ENCODE results near the gene CA11.
"Not testable (repeated sequence)": the region's sequence is repeated elsewhere in the genome, so short reads cannot be mapped to it uniquely, and the experiment has no call there.

Gene CA11

GRCh38 chr19:48646001-48646721 is at the start of gene CA11:
CA11 (minus strand) TSS chr19:48646187; CDS start chr19:48645632, 555 bp downstream.
- peak; percentile 96 for DNase-seq

- not testable (repeated sequence) for DNase-seq
Measured at GRCh38 chr19:48693629-48694028, 47.6 kb upstream of the CA11 start.

- no peak for DNase-seq
Measured at GRCh38 chr19:48689449-48689848, 43.5 kb upstream of the CA11 start.

GRCh38 chr19:48687776-48688175 is 41.8 kb upstream of the CA11 start:
- no peak for DNase-seq

- not testable (repeated sequence) for DNase-seq
Measured at GRCh38 chr19:48686637-48687036, 40.6 kb upstream of the CA11 start.

GRCh38 chr19:48686088-48686487 is 40.1 kb upstream of the CA11 start:
- DNase-seq = no peak

GRCh38 chr19:48685583-48685982 is 39.6 kb upstream of the CA11 start:
- DNase-seq = no peak

GRCh38 chr19:48683349-48683748 is 37.4 kb upstream of the CA11 start:
- peak; percentile 28 for DNase-seq

GRCh38 chr19:48681127-48681470 is 35.1 kb upstream of the CA11 start:
- no peak for DNase-seq

GRCh38 chr19:48680436-48681126 is 34.6 kb upstream of the CA11 start:
- DNase-seq = no peak

- DNase-seq = not testable (repeated sequence)
Measured at GRCh38 chr19:48680006-48680405, 34.0 kb upstream of the CA11 start.

- DNase-seq = no peak
Measured at GRCh38 chr19:48678201-48678600, 32.2 kb upstream of the CA11 start.

- no peak for DNase-seq
Measured at GRCh38 chr19:48676887-48677286, 30.9 kb upstream of the CA11 start.

- no peak for DNase-seq
Measured at GRCh38 chr19:48676487-48676886, 30.5 kb upstream of the CA11 start.

- peak; percentile 86 for DNase-seq
Measured at GRCh38 chr19:48674921-48675824, 29.2 kb upstream of the CA11 start.

GRCh38 chr19:48674216-48674809 is 28.3 kb upstream of the CA11 start:
- no peak for DNase-seq

GRCh38 chr19:48673436-48674100 is 27.6 kb upstream of the CA11 start:
- DNase-seq = no peak

- DNase-seq = no peak
Measured at GRCh38 chr19:48672994-48673393, 27.0 kb upstream of the CA11 start, which contains the start of gene NTN5. NTN5 (minus strand) TSS chr19:48673017; CDS start chr19:48670986, 2,031 bp downstream.

- DNase-seq = no peak
Measured at GRCh38 chr19:48671446-48671995, 25.5 kb upstream of the CA11 start.

GRCh38 chr19:48670699-48671445 is 24.9 kb upstream of the CA11 start:
- DNase-seq = no peak

Data from CD4-positive, alpha-beta T cell treated with Interleukin-17A for 1 hour (primary cell).